ENCODE results near the gene ATP2B3.

ATP2B3 gene

DNA sequence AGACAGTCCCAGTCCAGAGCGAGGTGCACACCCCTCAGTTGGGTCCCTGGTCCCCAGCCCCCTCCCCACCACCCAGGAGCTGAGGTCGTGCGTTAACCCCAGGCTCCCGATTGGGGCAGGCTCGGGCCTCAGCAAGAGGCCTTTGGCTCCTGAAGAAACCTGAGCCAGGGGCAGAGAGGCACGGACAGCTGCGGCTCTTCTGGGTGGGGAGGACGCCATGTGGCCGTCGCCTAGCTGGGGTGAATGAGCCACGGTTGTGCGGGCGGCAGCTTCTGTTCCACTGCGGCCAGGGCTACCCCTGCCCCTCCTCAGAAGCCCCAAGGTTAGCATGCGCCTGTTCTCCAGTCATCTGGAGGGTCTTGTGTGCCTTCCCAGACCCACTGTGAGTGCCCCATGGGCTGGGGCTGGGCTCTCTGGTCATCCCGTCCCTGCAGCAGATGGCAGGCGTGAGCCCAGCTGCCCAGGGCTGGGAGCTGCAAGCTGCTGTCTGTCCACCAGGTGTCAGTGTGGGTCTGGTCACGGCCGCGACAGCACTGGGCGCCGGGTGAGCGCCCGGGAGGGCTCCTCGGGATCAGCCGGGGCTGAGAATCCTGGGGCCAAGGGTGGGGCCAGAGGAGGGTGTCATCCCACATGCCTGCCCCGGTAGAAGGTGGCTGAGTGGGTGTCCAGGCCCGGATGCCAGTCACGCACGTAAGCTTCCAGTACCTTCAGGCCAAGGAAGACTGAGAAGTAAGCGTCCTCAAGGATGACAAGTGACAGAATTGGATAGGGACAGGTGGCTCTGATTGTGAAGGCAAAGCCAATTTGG is 21.9 kb downstream of the ATP2B3 start:
- peak; percentile 71 for DNase-seq

DNA sequence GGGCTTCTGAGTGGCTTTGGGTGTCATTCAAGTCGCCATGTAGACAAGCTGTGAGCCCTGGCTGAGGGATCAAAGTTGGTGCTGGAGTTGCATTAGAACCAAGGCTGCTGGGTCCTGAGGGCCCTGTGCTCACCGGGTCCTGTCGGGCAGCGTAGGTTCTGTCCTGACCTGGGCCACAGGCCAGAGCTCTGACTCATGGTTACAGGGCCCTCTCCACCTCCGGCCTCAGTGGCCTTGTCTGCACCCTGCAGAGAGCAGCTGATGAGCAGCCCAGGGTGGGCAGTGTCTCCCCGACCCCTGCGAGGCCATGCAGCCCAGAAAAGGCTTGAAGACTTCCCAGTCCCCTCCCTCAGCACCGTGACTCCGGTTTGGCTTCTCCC is 22.5 kb downstream of the ATP2B3 start:
- no peak for DNase-seq

DNA sequence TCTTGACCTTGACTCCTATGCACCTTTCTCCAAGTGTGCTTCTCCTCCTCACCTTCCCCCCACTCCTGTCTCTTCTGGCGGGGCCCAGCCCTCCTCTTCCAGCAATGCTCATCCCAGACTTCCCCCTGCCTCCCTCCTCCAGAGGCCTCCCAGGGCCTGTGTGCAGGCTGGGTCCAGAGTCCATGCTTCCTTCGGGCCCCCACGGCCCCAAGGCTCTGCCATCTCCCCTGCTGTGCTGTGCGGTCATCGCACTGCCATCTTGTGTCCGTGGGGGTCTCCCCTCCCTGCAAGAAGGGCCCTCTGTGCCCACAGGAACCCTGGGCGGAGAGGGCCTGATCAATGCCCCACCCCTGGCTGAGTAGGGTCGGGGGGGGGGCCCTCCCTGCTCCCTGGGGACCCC is 27.3 kb downstream of the ATP2B3 start:
- no peak for DNase-seq

DNA sequence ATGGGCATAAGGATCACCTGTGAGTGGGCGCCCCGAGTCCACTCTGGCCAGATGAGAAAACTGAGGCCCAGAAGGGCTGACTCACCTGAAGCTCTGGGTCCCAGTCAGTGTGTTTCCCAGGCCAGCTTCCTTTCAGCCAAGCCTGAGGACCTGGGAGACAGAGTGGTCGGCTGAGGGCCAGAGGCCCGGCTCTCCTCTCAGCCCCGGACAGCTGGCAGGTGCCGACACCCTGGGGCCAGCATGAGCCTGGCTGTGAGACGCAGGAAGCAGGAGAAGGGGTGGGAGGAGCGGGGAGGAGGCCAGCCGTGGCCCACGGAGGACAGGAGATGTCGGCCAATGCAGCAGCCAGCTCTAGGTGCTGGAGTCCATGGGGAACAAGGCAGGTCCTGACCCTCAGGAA is 28.9 kb downstream of the ATP2B3 start:
- DNase-seq = no peak

DNA sequence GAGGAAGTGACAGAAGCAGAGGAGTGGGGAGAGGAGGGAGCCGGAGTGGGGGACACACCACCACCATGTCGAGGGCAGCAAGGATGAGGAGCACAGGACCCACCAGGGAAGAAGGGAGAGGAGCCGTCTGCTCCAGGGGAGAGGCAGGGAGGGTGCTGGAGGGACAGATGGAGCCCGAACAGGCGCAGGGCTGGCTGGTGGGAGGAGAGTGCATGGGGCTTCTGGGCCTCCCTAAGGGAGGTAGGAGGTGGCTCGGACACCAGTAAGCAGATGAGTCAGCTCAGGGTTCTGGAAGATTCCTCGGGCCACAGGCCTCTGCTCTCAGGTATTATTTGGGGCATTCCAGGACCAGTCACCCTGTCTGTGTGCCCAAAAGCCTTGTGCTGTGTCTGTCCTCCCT is 29.8 kb downstream of the ATP2B3 start:
- no peak for DNase-seq

DNA sequence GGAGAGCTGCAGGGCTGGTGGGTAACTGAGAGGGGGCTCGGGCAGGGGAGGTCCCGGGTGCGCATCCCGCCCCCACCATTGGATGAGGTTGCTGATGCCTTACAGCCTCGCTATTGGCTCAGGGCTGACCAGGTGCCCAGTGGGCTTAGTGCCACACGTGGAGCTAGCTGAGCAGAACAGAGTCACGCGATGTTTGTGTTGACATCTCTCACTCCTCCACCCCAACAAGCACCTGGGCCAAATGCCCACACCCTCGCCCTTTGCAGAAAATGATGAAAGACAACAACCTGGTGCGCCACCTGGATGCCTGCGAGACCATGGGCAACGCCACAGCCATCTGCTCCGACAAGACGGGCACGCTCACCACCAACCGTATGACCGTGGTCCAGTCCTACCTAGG is 31.8 kb downstream of the ATP2B3 start:
- no peak for DNase-seq

DNA sequence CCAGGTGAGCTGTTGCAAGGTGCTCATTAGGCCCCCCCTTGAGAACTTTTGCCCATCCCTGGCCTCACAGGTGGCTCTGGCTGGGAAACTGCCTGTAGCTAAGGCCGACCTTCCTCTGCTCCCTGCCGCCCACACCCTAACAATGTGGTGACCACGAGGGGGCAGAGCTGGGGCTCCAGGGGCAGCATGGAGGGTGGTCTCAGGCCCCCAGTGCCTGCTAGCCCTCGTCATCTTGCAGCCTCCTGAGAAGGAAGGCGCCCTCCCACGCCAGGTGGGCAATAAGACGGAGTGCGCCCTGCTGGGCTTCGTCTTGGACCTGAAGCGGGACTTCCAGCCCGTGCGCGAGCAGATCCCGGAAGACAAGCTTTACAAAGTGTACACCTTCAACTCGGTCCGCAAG is 32.4 kb downstream of the ATP2B3 start:
- DNase-seq = no peak

DNA sequence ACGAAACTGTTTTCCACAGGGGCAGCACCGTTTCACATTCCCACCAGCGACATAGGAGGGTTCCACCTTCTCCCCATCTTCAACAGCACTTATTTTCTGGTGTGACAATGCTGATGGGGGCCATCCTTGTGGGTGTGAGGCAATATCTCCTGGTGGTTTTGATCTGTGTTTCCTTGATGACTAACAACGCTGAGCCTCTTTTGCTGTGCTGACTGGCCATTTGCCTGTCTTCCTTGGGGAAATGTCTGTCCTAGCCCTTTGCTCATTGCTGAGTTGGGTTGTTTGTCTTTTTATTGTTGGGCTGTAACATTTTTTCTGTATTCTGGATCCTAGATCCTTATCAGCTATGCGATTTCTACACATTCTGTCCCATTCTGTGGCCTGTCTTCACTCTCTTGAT is 33.7 kb downstream of the ATP2B3 start:
- no peak for DNase-seq

DNA sequence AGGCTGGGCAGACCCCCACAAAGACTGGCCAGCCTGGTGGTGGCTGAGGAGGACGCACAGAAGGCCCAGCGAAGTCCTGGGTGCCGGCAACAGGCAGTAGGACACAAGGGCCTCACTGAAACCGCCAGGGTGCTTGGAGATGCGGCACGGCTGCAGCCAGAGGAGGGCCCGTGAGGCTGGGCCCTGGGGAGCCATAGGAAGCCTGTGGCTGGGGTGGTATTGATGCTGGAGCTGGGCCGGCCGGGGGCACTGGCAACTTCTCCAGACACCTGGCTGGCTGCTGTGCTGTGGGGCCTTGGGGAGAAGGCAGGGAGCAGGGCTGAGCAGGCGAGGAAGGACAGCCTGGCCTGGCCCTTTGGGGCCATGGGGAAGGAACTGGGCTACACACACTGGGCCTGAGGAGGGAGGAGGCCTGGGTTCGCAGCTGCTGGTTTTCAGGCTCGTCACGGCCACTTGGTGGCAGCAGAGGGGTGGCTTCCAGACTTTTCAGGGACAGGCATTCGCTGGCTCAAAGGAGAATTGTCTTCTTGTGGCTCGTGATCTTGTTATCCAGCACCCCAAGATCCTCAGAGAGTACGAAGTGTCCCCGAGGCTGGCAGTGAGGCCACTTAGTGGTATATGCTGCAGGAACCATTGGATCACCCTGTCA is 37.2 kb downstream of the ATP2B3 start:
- DNase-seq = peak; percentile 55

DNA sequence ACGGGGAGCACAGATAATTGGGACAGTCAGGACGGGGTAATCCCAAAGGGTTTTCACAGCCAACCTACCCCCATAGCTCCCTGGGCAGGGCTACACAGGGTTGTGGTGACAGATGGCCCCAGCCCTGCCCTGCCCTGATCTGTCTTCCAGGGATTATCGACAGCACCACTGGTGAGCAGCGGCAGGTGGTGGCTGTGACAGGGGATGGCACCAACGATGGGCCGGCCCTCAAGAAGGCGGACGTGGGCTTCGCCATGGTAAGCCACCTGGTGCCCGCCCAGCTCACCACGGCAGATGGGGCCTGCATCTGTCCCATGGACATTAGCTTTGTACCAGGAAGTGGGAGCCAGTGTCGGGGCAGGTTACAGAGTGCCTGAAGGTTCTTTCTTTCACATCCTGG is 39.3 kb downstream of the ATP2B3 start:
- DNase-seq = no peak

DNA sequence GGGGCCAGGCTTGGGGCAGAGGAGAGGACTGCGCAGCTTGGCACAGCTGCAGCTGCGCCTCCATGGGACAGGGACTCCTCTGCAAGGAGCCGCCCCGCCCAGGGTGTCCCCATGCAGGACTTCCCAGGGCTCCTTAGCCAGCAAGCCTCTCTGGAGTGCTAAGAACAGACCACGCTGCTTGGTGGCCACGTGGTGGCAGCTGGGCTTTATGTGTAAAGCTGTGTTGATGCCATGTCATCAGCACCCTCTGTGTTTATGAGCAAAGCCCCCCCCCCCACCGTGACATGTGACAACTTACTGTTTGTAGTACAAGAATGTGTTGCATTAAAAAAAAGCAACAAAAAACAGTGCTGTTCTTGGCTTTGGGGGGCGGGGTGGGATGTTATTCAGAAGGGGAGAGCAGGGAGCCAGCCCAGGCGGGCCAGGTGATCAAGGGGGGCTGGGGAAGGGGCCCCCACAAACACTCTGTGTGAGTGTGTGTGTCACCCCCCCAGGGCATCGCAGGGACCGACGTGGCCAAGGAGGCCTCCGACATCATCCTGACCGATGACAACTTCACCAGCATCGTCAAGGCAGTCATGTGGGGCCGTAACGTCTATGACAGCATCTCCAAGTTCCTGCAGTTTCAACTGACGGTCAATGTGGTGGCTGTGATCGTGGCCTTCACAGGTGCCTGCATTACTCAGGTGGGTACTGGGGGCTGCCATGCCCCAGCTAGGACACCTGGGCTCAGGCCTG is 40.3 kb downstream of the ATP2B3 start:
- DNase-seq = no peak

DNA sequence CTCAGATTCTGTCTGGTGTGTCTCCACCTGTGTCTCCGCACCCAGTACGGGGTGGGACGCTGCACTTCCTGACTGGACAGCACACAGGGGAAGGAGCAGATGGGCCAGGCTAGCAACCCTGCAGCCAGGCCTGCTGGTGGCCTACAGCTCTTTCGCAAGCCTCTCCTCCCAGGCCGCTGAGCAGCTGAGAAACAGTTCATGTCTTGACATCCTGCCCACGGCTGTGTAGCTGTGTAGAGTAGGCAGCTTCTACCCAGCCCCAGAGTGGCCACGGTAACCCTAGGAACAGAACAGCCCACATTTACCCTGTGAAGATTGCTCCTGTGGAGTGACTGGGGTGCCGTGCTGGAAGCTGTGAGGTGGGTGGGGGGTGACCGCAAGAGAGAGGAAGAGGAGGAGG is 42.6 kb downstream of the ATP2B3 start:
- DNase-seq = no peak

DNA sequence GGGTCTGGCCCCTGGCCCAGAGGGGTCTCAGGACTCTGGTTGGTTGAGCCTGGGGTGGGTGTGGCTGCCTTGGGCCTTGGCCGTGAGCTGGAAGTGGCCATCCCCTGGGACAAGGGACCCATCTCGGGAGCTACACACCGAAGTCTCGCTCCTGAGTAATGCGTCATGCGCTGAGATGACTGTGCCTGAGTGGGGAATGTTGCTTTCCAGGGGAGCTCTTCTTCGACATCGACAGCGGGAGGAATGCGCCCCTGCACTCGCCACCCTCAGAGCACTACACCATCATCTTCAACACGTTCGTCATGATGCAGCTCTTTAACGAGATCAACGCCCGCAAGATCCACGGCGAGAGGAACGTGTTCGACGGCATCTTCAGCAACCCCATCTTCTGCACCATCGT is 43.0 kb downstream of the ATP2B3 start:
- DNase-seq = no peak

DNA sequence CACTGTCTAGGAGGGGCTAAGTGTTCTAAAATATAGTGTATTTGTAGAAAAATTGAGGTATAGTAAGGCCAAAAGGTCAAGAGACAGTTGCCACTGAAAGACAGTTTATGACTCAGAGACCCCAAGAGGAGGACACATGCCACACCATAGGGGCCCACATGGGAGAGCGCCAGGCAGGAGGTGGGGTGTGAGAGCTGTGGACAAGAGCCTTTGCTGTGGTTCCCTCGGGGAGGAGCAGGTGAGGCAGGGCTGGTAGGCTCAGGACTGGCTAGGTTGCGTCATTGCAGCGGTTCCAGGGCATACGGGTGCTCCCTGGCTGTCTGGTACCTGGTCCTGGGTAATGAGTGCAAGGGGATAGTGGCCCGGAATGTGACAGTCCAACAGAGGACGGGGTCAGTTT is 43.9 kb downstream of the ATP2B3 start:
- DNase-seq = no peak

DNA sequence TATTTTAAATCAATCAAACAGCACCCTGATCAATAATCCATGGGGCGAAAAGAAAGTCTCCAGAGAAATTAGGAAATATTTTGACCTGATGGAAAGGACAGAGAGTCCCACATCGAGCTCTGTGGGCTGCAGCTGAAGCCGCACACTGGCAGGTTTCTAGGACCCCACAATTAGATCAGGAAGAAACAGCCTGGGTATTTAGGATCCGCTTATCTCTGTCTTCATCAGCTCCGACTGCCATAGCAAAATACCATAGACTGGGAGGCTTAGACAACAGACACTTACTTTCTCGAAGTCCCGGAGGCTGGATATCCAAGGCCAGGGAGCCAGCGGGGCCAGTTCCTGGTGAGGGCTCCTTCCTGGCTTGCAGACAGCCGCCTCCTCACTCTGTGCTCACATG is 45.1 kb downstream of the ATP2B3 start:
- DNase-seq = no peak

DNA sequence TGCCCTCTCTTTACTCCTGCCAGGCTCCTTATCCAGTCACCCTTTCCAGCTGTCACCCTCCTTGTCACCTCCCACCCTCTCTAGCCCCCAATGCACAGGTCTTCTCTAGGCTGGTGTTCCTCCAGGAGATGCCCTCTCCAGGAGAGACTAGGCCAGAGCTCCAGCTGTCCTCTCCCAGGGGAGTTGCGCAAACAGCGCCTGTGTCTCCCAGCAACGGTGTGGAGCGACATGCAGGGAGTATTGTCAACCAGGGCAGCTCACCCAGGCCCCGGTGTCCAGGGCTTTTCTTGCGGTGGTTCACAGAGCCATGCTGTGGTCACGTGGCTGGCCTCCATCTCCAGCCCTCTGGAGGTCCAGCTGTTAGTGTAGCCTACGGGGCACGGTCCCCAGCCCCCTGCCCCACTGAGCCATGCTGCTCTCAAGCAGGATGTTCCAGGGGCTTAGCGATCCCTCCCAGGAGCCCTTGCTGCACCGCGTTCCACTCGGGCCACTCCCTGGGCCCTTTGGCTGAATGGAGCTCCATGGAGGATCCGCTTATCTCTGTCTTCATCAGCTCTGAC is 46.7 kb downstream of the ATP2B3 start:
- DNase-seq = no peak

DNA sequence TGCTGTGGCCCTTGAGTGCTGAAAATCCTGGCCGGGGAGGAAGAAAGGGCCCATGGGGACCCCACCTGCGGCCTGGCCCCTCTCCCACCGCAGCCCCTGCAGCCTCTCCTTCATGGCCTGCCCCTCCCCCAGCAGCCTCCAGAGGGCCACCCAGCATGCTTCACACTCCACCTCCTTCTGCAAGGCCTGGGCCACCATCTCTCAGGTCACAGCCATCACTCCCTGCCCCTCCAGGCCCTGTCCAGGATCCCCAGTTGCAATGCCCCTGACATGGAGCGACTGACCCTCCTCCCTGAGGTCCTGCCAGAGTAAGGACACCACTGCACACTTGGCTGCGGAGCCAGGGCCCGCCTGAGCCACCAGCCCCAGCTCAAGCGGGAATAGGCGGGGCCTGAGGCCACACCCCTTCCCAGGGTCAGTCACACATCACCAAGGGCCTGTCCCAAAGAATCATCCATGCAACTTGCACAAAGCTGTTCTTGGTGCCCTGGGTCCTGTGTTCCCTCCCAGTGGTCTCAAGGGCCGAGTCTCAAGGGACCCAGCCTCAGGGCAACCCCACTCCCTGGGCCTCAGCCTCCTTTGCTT is 48.6 kb downstream of the ATP2B3 start:
- DNase-seq = no peak

DNA sequence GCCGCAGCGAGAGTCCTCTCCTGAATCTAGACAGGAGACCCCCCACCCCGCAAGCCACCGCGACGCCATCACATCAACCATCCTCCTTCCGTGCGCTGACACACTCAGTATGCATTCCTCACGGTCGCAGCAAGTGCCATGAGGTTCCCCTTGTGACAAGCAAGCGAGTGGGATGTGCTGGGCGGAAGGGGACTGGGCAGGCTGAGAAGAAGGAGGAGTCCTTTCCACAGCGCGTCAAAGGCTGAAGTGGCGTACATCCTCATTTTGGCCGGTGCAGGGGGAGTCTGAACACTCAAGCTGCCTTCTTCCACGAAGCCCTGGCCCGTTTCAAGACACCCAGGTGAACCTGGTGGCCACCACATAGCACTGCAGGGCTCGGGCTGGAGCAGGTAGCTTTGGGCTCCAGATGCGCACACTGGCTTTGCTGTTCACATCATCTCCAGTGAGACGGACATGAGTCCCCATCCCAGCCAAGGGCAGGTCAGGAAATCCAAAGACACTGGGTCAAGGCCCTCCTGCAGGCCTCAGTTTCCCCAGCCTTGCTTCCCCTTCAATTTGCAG is 51.1 kb downstream of the ATP2B3 start:
- DNase-seq = no peak

DNA sequence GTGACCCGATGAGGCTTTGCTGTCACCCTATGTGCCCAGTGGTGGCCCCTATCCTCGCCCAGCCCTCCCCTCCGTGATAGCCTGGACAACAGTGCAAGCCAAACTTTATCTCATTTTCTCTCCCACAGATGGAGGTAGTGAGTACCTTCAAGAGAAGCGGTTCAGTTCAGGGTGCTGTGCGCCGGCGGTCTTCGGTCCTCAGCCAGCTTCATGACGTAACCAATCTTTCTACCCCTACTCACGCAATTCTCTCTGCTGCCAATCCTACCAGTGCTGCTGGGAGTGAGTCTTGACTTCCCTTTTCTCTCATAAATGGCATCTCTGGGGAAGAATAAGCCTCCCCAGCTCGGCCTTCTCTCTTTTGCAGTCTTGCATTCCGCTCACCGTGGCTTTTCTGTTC is 52.0 kb downstream of the ATP2B3 start:
- no peak for DNase-seq

DNA sequence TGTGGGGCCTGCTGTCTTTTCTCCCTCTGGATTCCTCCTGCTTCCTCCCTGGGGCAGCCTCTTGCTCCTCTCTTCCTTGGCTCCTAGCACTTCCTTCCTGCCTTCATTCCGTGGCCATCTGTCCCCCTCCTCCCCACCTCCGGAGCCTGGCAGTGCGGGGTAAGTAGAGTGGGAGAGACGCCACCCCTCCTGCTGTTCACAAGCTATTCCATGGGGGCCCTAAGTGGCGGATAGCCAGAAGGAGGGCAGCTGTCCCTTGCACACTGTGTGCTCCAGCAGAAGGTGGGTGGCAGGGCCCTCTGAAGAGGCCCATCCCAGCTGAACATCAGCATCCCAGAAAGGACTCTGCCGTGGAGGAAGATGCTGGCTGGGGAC is 54.1 kb downstream of the ATP2B3 start:
- no peak for DNase-seq

DNA sequence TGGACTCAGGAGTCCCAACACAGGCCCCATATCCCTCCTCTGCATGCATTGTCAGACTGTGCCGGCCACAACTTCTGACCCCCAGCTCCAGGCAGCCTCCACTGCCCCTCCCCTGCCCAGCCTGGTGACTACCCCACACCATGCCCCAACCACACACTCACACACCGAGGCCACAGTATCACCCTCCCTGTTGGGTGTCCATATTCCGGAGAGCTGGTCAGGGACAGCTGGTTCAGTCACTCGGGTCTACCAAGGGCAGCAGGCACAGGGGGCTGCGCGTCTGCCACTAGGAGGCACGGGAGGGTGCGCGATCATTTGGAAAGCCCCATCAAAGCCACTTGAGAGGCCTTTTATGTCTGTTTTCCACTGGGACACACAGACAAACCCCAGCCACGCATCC is 55.2 kb downstream of the ATP2B3 start:
- no peak for DNase-seq

DNA sequence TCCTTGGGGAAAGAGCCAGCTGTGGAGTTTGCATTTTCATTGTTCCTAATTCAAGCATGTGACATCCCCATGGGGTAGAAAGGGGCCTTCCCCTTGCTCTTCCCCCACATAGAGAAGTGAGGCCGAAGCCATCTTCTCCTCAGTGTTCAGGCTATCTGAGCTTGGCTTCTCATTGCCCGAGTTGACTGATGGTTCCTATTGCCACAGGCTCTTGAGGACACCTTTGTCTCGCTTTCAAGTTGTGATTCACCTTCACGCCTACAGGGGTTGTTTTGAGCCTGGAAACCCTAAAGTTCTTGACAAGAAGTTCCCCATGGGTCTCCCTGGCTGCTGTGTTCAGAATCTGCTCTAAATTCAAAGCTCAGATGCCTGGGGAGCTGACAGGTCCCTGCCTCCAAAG is 56.5 kb downstream of the ATP2B3 start:
- no peak for DNase-seq

DNA sequence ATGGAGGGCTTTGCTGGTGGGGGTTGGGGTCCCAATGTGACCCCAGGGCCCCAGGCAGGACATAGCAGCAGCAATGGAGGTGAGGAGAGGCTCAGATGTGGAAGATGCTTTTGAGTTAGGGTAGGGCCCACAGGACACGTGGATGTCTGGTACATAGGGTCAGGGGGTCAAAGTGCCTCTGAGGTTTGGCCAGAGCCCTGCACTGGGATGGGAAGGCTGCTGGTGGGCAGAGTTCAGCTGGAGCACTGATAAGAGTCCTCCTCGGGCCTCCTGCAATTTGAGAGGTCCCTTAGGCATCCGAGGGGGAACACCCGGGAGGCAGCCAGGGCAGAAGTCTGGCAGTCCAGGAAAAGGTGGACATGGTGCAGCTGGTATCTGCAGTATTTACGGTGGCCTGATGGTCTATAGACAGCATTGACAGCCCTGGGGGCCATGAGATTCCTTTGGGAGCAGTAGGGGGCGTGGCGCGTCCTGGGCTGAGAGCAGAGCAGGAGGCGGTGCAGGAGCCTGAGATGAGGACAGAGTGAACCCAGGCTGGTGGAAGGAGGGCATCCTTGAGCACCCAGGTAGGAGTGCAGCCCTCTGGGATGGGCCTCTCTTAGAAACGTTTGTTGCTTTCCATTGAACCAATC is 58.9 kb downstream of the ATP2B3 start:
- DNase-seq = no peak

Data from activated CD4-positive, CD25-positive, alpha-beta regulatory T cell treated with anti-CD3 and anti-CD28 coated beads, Interleukin-2, amount 50 U/mL, for 72 hours (primary cell).